Erythroblast (primary cell): Measurements from ENCODE around the gene OR1F1.

Experiments used
- DNase-seq, 2 experiments: peaks; one replicate each; lab custom pipeline; 2025; lab: John Stamatoyannopoulos, UW
- GATA1 ChIP-seq: IDR thresholded peaks from 2 replicates; pipeline ENCODE4 v1.6.1; 2011; ENCODE audit warnings: low read depth, mild to moderate bottlenecking, control low read depth, low read length, moderate library complexity
- POLR2A ChIP-seq: IDR thresholded peaks from 2 replicates; pipeline ENCODE4 v1.6.1; 2011; ENCODE audit warnings: mild to moderate bottlenecking, low read length

OR1F1 gene

GRCh38 chr16:3249451-3249850 is 61.4 kb downstream of the OR1F1 start:
- TF ChIP-seq GATA1: no peak
- TF ChIP-seq POLR2A: no peak
- no peak for DNase-seq

GRCh38 chr16:3252967-3253366 is 65.0 kb downstream of the OR1F1 start:
- TF ChIP-seq POLR2A (no peak), GATA1 (no peak)
- DNase-seq: no peak

GRCh38 chr16:3254309-3254708 is 66.3 kb downstream of the OR1F1 start:
- DNase-seq: no peak
- TF ChIP-seq POLR2A (no peak), GATA1 (no peak)
